ENCODE measurements around the gene ASF1A. TPM values are rescaled to one million over a fixed set of nuclear protein-coding genes. Genes with fewer than 3 reads are reported as not detected.

ASF1A gene
- polyA plus RNA-seq, 3 donors from 2014 or later = 23.8 to 29.2 (median 26.4) TPM

DNA sequence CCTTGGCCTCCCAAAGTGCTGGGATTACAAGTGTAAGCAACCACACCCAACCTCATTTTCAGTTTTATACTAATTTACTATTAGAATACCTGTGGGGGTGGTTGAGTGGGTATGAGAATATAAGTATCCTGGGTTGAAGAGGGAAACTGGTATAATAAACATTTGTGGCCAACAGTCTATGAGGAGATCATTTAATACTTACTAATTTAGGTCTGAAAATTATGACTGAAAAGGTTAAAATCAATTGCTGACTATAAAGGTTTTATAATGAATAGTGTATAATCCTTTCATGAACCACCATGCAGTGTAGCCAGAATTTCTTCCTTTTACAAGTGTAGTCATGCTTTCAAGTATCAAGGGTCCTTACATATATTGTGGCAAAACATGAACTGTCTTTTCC is 11.1 kb downstream of the ASF1A start:
- Mint-ChIP-seq H3K4me1 (peaks cover 13 to 45% of the 10 kb centered on the region in 2 donors), H3K27ac (no peak overlapping the region), H3K27me3 (ENCODE audit: low read depth in 3 of 3) (no peaks in the 10 kb centered on the region), H3K9me3 (no peaks in the 10 kb centered on the region), H3K36me3 (peaks cover 14 to 41% (median 17%) of the 10 kb centered on the region in 3 donors), H3K4me3 (no peak overlapping the region)
- DNase-seq = no peak

DNA sequence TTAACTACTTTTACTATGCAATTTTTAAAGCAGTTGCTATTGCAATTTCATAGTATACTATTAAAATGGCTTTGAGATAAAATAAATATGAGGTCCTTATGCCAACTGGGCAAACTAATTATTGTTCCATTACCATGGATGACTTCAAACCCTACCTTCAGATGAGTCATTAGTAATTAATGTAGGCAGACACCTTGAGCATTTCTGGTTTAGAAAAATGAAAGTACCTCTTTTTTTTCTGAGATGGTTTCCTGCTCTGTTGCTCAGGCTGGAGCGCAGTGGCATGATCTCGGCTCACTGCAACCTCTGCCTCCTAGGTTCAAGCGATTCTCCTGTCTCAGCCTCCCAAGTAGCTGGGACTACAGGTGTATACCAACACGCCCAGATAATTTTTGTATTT is 11.9 kb downstream of the ASF1A start:
- peak overlapping the region in 1 of 6 donors; percentile 34 for H3K27ac Mint-ChIP-seq
- peaks cover 8 to 38% of the 10 kb centered on the region in 2 donors for H3K4me1 Mint-ChIP-seq
- H3K36me3 Mint-ChIP-seq = peaks cover 14 to 45% (median 21%) of the 10 kb centered on the region in 3 donors
- H3K27me3 Mint-ChIP-seq (ENCODE audit: low read depth in 3 of 3) = no peaks in the 10 kb centered on the region
- DNase-seq = no peak
- no peaks in the 10 kb centered on the region for H3K9me3 Mint-ChIP-seq
- no peak overlapping the region for H3K4me3 Mint-ChIP-seq

DNA sequence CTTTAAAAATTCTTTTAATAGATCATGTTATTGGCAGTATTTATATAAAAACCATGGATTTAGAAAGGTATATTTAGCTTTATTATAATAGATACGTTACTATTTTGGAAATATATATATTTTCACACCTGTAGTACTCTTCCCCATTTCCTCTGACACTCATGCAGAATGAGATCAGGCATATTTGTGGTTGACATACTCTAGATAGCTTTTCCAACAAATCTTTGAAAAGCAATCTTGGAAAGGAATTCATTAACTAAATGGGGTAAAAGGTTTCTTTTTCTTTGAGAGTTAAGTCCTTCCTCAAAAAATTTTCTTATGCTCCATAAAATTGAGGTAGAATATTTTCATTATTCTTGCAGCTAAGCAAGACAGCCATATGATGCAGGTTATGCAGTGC is 14.5 kb downstream of the ASF1A start:
- H3K9me3 Mint-ChIP-seq = no peaks in the 10 kb centered on the region
- no peaks in the 10 kb centered on the region for H3K27me3 Mint-ChIP-seq (ENCODE audit: low read depth in 3 of 3)
- H3K4me3 Mint-ChIP-seq = no peak overlapping the region
- peaks cover 16 to 47% (median 22%) of the 10 kb centered on the region in 3 donors for H3K36me3 Mint-ChIP-seq
- H3K4me1 Mint-ChIP-seq = peaks cover 0 to 24% of the 10 kb centered on the region in 2 donors
- no peak for DNase-seq
- no peak overlapping the region for H3K27ac Mint-ChIP-seq

DNA sequence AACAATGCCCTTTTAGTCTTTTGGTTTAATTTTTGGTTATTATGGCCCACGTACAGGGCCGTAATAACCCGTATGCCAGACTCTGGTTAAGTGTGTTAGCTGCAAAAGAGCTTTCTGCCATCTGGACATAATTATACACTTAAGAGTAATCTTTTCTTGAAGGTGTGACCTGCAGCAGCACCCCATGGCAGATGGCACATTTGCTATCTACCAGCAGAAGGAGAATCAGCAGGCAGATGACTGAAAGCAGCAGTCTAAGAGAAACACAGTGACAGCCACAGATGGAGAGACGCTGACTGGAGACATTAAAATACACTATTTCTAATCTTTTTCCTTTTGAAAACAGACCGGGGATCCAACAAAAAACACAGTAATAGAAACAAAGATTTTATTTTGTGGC is 18.7 kb downstream of the ASF1A start:
- peak overlapping the region in 1 of 6 donors; percentile 60 for H3K27ac Mint-ChIP-seq
- DNase-seq = no peak
- H3K4me3 Mint-ChIP-seq = no peak overlapping the region
- H3K9me3 Mint-ChIP-seq = no peaks in the 10 kb centered on the region
- H3K36me3 Mint-ChIP-seq = peaks cover 12 to 50% (median 23%) of the 10 kb centered on the region in 3 donors
- H3K4me1 Mint-ChIP-seq = peaks cover 0 to 4% of the 10 kb centered on the region in 2 donors
- H3K27me3 Mint-ChIP-seq (ENCODE audit: low read depth in 3 of 3) = no peaks in the 10 kb centered on the region

DNA sequence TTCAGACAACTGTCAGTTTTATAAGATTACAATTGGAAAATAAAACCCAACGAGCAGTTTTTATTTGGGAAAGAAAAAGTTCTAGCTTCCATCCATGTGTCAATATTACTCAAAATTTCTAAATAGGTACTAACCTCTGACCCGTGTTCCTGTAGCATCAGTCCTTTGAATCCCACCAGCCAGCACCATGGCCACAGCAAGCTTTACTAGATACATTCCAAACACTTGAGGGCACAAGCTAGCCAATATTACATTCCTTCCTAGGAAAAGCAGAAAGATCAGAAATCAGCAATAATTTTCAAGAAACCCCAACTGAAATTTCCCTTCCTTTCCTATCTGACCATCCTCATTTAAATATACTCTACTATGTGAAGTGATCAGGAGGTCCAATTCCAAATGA is 19.2 kb downstream of the ASF1A start:
- no peak for DNase-seq
- peaks cover 0 to 4% of the 10 kb centered on the region in 2 donors for H3K4me1 Mint-ChIP-seq
- H3K27me3 Mint-ChIP-seq (ENCODE audit: low read depth in 3 of 3) = no peaks in the 10 kb centered on the region
- H3K27ac Mint-ChIP-seq = no peak overlapping the region
- H3K4me3 Mint-ChIP-seq = no peak overlapping the region
- H3K9me3 Mint-ChIP-seq = no peaks in the 10 kb centered on the region
- H3K36me3 Mint-ChIP-seq = peaks cover 12 to 49% (median 23%) of the 10 kb centered on the region in 3 donors

DNA sequence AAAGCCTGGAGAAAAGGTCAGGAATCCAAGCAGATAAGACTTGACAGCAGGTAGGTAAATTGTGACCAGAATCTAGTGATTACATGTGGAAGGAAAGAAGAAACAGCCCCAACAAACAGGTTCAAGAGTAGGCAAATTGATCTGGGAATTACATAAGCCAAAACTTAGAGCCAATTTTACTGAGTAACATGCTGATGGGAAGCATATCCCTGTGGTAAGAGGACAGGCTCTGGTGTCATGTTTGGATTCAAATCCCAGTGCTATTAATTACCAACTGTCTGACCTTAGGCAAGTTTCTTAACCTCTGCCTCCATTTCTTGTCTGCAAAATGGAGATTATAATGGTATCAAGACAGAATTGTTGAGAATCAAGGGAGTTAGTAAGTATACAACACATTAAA is 20.6 kb downstream of the ASF1A start:
- H3K4me3 Mint-ChIP-seq = no peak overlapping the region
- DNase-seq = no peak
- H3K27me3 Mint-ChIP-seq (ENCODE audit: low read depth in 3 of 3) = no peaks in the 10 kb centered on the region
- peaks cover 8 to 48% (median 19%) of the 10 kb centered on the region in 3 donors for H3K36me3 Mint-ChIP-seq
- H3K4me1 Mint-ChIP-seq = peaks cover 0 to 4% of the 10 kb centered on the region in 2 donors
- H3K9me3 Mint-ChIP-seq = no peaks in the 10 kb centered on the region
- H3K27ac Mint-ChIP-seq = peak overlapping the region in 2 of 6 donors; percentile 3 to 36

DNA sequence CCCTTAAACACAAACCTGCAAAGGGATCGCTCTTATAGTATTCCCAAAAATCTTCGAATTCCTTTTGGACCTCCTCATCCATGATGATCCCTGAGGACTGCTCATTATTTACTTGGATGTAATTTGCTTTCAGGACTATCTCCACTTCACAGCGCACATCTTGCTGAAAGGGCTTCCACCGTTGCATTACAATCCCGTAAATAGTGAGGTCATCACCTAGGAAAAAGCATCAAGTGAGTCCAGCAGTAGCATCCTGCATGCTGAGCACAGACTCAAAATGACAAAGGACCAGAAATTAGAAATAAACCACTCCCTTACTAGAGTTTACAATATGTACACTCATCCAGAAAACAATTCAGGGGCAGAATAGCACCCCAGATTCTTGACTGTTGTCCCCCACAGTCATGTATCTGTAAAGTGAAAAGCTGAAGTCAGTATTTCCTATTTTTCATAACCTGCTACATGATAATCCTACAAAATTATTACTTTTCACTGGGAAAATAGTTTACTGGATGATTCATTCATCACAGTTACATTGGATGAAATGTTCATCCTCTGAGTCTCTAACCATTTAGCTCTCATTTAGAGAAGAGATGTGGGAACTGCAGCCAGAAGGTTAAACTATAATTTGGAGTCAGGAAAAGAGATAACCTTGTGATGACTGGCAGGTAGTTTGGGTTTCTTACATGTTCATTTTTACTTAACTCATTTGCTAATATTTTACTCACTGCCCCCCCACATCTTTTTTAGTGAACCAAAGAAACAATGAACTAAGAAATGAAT is 23.8 kb downstream of the ASF1A start:
- peaks cover 10 to 58% (median 37%) of the 10 kb centered on the region in 3 donors for H3K36me3 Mint-ChIP-seq
- H3K27ac Mint-ChIP-seq = no peak overlapping the region
- H3K4me1 Mint-ChIP-seq = peaks cover 0 to under 1% of the 10 kb centered on the region in 2 donors
- no peaks in the 10 kb centered on the region for H3K9me3 Mint-ChIP-seq
- no peak for DNase-seq
- no peak overlapping the region for H3K4me3 Mint-ChIP-seq
- H3K27me3 Mint-ChIP-seq (ENCODE audit: low read depth in 3 of 3) = no peaks in the 10 kb centered on the region

DNA sequence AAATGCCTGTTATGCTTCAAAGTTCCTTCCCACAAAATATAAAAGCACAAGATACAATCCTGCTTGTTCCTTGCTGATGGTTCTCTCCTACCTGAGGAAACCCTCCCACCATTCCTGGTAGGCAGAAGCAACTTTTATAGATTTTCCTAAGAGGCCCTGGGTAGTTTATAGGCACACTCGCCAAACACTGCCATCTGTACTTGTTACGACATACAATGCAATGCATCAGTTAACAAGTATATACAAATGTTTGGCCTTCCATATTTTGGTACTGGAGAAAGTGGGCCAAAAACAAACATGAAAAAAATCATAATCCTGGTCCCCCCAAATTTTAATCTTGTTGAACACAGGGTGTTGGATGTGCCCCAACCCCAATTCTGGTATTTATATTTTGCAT is 24.4 kb downstream of the ASF1A start:
- no peaks in the 10 kb centered on the region for H3K4me1 Mint-ChIP-seq
- no peak overlapping the region for H3K4me3 Mint-ChIP-seq
- H3K36me3 Mint-ChIP-seq = peaks cover 10 to 53% (median 32%) of the 10 kb centered on the region in 3 donors
- no peaks in the 10 kb centered on the region for H3K27me3 Mint-ChIP-seq (ENCODE audit: low read depth in 3 of 3)
- no peak for DNase-seq
- H3K9me3 Mint-ChIP-seq = no peaks in the 10 kb centered on the region
- H3K27ac Mint-ChIP-seq = no peak overlapping the region

DNA sequence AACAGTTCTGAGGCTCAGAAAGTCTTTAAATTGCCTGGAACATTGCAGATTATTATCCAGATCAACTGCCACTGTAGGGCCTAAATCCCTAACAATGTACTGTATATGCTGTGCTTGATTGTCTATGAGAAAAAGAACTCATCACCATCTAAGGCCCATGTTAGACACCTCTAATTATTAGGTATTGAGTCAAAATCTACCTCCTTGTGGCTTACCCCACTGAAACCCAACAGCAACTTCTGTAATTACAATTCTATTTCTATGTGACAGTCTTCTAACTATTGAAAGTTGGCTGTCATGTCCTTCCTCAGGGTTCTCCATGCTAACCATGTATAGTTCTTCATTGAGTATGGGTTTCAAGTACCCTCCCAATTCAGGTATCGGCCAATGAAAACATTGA is 27.1 kb downstream of the ASF1A start:
- H3K27ac Mint-ChIP-seq = no peak overlapping the region
- no peaks in the 10 kb centered on the region for H3K27me3 Mint-ChIP-seq (ENCODE audit: low read depth in 3 of 3)
- DNase-seq = no peak
- no peak overlapping the region for H3K4me3 Mint-ChIP-seq
- H3K36me3 Mint-ChIP-seq = peaks cover 22 to 48% (median 33%) of the 10 kb centered on the region in 3 donors
- H3K4me1 Mint-ChIP-seq = no peaks in the 10 kb centered on the region
- no peaks in the 10 kb centered on the region for H3K9me3 Mint-ChIP-seq

DNA sequence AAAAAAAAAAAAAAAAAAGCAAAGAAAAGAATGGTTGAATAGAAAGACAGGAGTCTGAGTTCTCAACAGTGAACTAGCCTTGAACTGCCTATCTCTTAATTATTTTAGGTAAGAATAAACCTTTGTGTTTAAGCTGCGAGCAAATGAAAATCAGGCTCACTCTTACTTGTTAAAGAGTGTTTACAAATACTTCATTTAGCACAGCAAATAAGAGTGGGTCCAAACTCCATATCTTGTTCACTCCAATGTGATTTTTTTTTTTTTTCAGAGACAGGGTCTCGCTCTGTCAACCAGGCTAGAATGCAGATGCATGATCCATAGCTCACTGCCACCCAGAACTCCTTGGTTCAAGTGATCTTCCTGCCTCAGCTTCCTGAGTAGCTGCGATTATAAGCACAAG is 29.1 kb downstream of the ASF1A start:
- Mint-ChIP-seq H3K4me1 (no peaks in the 10 kb centered on the region), H3K27me3 (ENCODE audit: low read depth in 3 of 3) (peaks cover 0 to 1% (median 0%) of the 10 kb centered on the region in 3 donors), H3K36me3 (peaks cover 22 to 36% (median 26%) of the 10 kb centered on the region in 3 donors), H3K4me3 (no peak overlapping the region), H3K9me3 (no peaks in the 10 kb centered on the region), H3K27ac (no peak overlapping the region)
- DNase-seq = no peak

DNA sequence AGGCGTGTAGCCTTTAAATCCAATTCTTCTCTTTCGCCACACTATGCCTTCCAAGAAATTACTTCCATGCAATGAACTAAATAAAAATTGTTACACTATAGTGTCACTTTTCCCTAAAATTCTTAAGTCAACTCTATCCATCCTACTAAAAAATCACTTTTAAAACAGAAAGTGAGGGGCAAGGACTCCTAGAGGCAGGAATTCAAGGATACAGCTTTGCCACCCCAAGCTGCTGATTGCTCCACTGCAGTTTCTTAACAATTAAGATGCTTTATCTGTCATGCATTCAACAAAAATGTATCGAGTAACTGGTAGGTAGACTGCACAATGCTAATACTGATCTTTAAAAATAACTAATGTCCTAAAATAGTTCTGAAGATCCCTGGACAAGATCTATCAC is 36.7 kb downstream of the ASF1A start:
- Mint-ChIP-seq H3K4me3 (no peak overlapping the region), H3K4me1 (peaks cover 17 to 39% of the 10 kb centered on the region in 2 donors), H3K27me3 (ENCODE audit: low read depth in 3 of 3) (peaks cover 2 to 8% (median 3%) of the 10 kb centered on the region in 3 donors), H3K36me3 (peaks cover 8 to 13% (median 12%) of the 10 kb centered on the region in 3 donors), H3K9me3 (no peaks in the 10 kb centered on the region), H3K27ac (no peak overlapping the region)
- DNase-seq = no peak

DNA sequence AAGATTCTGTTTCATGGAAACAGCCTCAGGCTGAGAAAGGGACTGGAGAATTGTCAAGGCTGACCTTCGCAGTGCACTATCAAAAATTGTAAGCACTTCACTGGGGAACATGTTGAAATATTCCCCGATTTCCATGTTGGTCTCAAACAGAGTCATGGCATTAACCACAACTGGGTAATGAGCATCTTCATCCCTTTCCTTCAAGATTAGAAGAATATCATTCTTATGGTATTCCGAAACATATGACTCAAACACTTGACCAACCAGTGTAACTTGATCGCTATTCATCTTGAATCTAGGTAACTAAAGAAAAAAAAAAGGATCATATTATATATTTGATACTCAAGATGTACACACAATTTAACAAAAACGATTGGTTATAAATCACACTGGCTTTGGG is 37.5 kb downstream of the ASF1A start:
- Mint-ChIP-seq H3K4me3 (no peak overlapping the region), H3K4me1 (peaks cover 22 to 43% of the 10 kb centered on the region in 2 donors), H3K27me3 (ENCODE audit: low read depth in 3 of 3) (peaks cover 2 to 8% (median 3%) of the 10 kb centered on the region in 3 donors), H3K9me3 (no peaks in the 10 kb centered on the region), H3K36me3 (peaks cover 8 to 13% (median 12%) of the 10 kb centered on the region in 3 donors), H3K27ac (no peak overlapping the region)
- DNase-seq = no peak

DNA sequence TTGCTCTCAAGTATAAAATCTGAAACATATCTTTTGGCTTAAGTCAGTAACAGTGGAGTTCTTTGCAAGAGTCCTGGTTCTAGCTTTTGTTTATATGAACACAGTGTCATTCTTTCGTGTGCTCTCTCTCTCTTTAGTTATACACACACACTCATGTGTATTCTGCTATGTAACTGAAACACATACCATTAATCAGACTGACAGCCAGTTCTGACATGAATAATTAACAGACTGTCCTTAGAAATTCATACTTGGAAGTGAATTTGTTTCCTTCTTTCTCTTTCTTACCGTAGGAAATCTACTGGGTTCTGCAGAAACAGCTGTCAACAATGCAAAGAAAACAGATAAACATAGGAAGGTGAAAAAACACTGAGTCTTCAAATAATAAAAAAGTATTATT is 38.5 kb downstream of the ASF1A start:
- peaks cover 9 to 13% (median 12%) of the 10 kb centered on the region in 3 donors for H3K36me3 Mint-ChIP-seq
- H3K27me3 Mint-ChIP-seq (ENCODE audit: low read depth in 3 of 3) = peaks cover 2 to 10% (median 3%) of the 10 kb centered on the region in 3 donors
- no peak for DNase-seq
- H3K9me3 Mint-ChIP-seq = no peaks in the 10 kb centered on the region
- H3K27ac Mint-ChIP-seq = no peak overlapping the region
- H3K4me3 Mint-ChIP-seq = no peak overlapping the region
- peaks cover 27 to 49% of the 10 kb centered on the region in 2 donors for H3K4me1 Mint-ChIP-seq

DNA sequence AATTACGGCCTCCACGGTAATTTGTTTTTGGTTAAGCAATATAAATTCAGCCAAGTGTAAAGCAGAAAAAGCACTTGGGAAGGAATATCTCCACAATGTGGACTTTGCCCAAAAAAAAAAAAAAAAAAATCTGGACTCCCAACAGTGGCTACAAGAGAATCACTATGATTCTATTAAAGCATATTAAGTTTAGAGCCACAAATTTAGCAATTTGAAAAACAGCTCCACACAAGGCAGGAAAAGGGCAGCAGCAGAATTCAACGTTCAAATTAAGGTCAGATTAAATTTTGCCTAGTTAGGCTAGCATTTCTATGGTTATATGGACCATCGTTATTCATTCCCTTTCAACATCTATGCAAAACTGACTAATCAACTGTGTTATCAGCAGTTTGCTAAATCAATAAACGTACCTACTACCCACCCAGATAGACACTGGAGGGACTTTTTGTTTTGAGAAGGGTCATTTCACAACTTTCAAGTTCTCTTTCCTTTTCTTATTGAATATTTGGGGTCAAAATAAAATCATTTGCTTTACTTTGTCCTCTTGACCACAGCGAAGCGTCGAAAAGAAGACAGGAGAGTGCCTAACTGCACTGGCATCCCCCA is 40.0 kb downstream of the ASF1A start:
- no peak for DNase-seq
- Mint-ChIP-seq H3K9me3 (no peaks in the 10 kb centered on the region), H3K4me1 (peaks cover 27 to 49% of the 10 kb centered on the region in 2 donors), H3K4me3 (peak overlapping the region; percentile 91 to 95 (median 93)), H3K27me3 (ENCODE audit: low read depth in 3 of 3) (peaks cover 2 to 8% (median 3%) of the 10 kb centered on the region in 3 donors), H3K36me3 (peaks cover 13 to 19% (median 18%) of the 10 kb centered on the region in 3 donors), H3K27ac (peak overlapping the region; percentile 81 to 95 (median 88))
